ENCODE data around the gene RTEL1. TPM values are rescaled to one million over a fixed set of nuclear protein-coding genes. Genes with fewer than 3 reads are reported as not detected.
"Not testable (repeated sequence)": the region's sequence is repeated elsewhere in the genome, so short reads cannot be mapped to it uniquely, and the experiment has no call there.

The RTEL1 gene
- polyA plus RNA-seq, 1 donor from 2014 or later = 29.2 TPM

- no peaks in the 10 kb centered on the region for H3K9me2 ChIP-seq (ENCODE audit: insufficient read depth, low read length)
- no peak overlapping the region for H3K4me3 ChIP-seq (ENCODE audit: low read length)
- H2AFZ ChIP-seq (ENCODE audit: low read depth, low read length) = no peak overlapping the region
- no peaks in the 10 kb centered on the region for H3F3A ChIP-seq (ENCODE audit: insufficient read depth, low read length, poor library complexity, severe bottlenecking)
- H3K9me3 ChIP-seq (ENCODE audit: low read length) = no peaks in the 10 kb centered on the region
- no peak overlapping the region for H3K4me2 ChIP-seq (ENCODE audit: low read length)
- no peaks in the 10 kb centered on the region for H3K27me3 ChIP-seq (ENCODE audit: insufficient read depth, low read depth, low read length)
- no peaks in the 10 kb centered on the region for H3K36me3 ChIP-seq (ENCODE audit: insufficient read depth, low read length)
- no peaks in the 10 kb centered on the region for H4K20me1 ChIP-seq (ENCODE audit: insufficient read depth)
- no peak overlapping the region for H3K27ac ChIP-seq (ENCODE audit: low read length)
- H3K79me2 ChIP-seq (replicated peaks; ENCODE audit: insufficient read depth, low read length) = no peaks in the 10 kb centered on the region
- no peak overlapping the region for H3K9ac ChIP-seq (ENCODE audit: low read length)
- TF ChIP-seq CTCF (IDR thresholded peaks at IDR 0.05; ENCODE audit: poor library complexity, severe bottlenecking) = no peak
- no peak for TF ChIP-seq RAD21 (conservative IDR thresholded peaks at IDR 0.05)
- no peak for TF ChIP-seq REST (IDR thresholded peaks at IDR 0.05; ENCODE audit: borderline replicate concordance)
- no peak for TF ChIP-seq TAF1 (IDR thresholded peaks at IDR 0.05; ENCODE audit: low read depth)
- no peak for TF ChIP-seq EZH2 (IDR thresholded peaks at IDR 0.05; ENCODE audit: borderline replicate concordance, insufficient read depth, low read length, poor library complexity, severe bottlenecking)
- no peak for TF ChIP-seq EP300 (conservative IDR thresholded peaks at IDR 0.05; ENCODE audit: poor library complexity, severe bottlenecking)
- no peak for TF ChIP-seq SMC3 (conservative IDR thresholded peaks at IDR 0.05; ENCODE audit: poor library complexity)
Measured at GRCh38 chr20:63667858-63668257, 9.7 kb downstream of the RTEL1 start.

GRCh38 chr20:63668351-63668750 is 10.2 kb downstream of the RTEL1 start:
- Histone ChIP-seq H3K4me3 (ENCODE audit: low read length) (no peak overlapping the region), H3K36me3 (ENCODE audit: insufficient read depth, low read length) (no peaks in the 10 kb centered on the region), H3K27me3 (ENCODE audit: insufficient read depth, low read depth, low read length) (no peaks in the 10 kb centered on the region), H2AFZ (ENCODE audit: low read depth, low read length) (no peak overlapping the region), H3K79me2 (replicated peaks; ENCODE audit: insufficient read depth, low read length) (no peaks in the 10 kb centered on the region), H3K4me2 (ENCODE audit: low read length) (no peak overlapping the region), H3K27ac (ENCODE audit: low read length) (no peak overlapping the region), H3F3A (ENCODE audit: insufficient read depth, low read length, poor library complexity, severe bottlenecking) (no peaks in the 10 kb centered on the region), H3K9me3 (ENCODE audit: low read length) (no peaks in the 10 kb centered on the region), H3K9ac (ENCODE audit: low read length) (no peak overlapping the region), H3K9me2 (ENCODE audit: insufficient read depth, low read length) (no peaks in the 10 kb centered on the region), H4K20me1 (ENCODE audit: insufficient read depth) (no peaks in the 10 kb centered on the region)
- TF ChIP-seq POLR2AphosphoS5 (IDR thresholded peaks at IDR 0.05) (no peak), CTCF (IDR thresholded peaks at IDR 0.05; ENCODE audit: poor library complexity, severe bottlenecking) (no peak), REST (IDR thresholded peaks at IDR 0.05; ENCODE audit: borderline replicate concordance) (no peak), TAF1 (IDR thresholded peaks at IDR 0.05; ENCODE audit: low read depth) (no peak), MXI1 (conservative IDR thresholded peaks at IDR 0.05; ENCODE audit: poor library complexity, severe bottlenecking) (no peak), RAD21 (conservative IDR thresholded peaks at IDR 0.05) (no peak), EP300 (conservative IDR thresholded peaks at IDR 0.05; ENCODE audit: poor library complexity, severe bottlenecking) (no peak), EZH2 (IDR thresholded peaks at IDR 0.05; ENCODE audit: borderline replicate concordance, insufficient read depth, low read length, poor library complexity, severe bottlenecking) (no peak), SMC3 (conservative IDR thresholded peaks at IDR 0.05; ENCODE audit: poor library complexity) (no peak)

- not testable (repeated sequence) for H3K9ac ChIP-seq (ENCODE audit: low read length); H3F3A ChIP-seq (ENCODE audit: insufficient read depth, low read length, poor library complexity, severe bottlenecking); H3K36me3 ChIP-seq (ENCODE audit: insufficient read depth, low read length); H3K9me2 ChIP-seq (ENCODE audit: insufficient read depth, low read length); H4K20me1 ChIP-seq (ENCODE audit: insufficient read depth); H3K9me3 ChIP-seq (ENCODE audit: low read length); H3K4me2 ChIP-seq (ENCODE audit: low read length); H2AFZ ChIP-seq (ENCODE audit: low read depth, low read length); H3K27ac ChIP-seq (ENCODE audit: low read length); H3K79me2 ChIP-seq (replicated peaks; ENCODE audit: insufficient read depth, low read length); H3K4me3 ChIP-seq (ENCODE audit: low read length); H3K27me3 ChIP-seq (ENCODE audit: insufficient read depth, low read depth, low read length)
Measured at GRCh38 chr20:63671695-63672094, 13.6 kb downstream of the RTEL1 start.
